C4-2B (cell line): ENCODE measurements around the gene LRRC4C.

ENCODE experiments used
- H3K27ac ChIP-seq: fragments of 450-650 bp; 2 replicates; pipeline ENCODE4 v1.5.1; 2017
- CTCF ChIP-seq: fragments of 450-650 bp; conservative IDR thresholded peaks from 2 replicates; pipeline ENCODE4 v1.5.1; 2017; ENCODE audit warnings: mild to moderate bottlenecking
- ZFX ChIP-seq: fragments of 450-650 bp; IDR thresholded peaks from 2 replicates; pipeline ENCODE4 v1.6.1; 2017

LRRC4C gene

GRCh38 chr11:40370821-40371616 lies 1088.4 kb downstream of the LRRC4C start:
- TF ChIP-seq ZFX (no peak), CTCF (no peak)
- H3K27ac ChIP-seq: no peak overlapping the region

GRCh38 chr11:40360206-40360798 lies 1099.2 kb downstream of the LRRC4C start:
- TF ChIP-seq CTCF (no peak), ZFX (no peak)

GRCh38 chr11:40354121-40354520 lies 1105.3 kb downstream of the LRRC4C start:
- TF ChIP-seq CTCF: no peak
- no peak for TF ChIP-seq ZFX
- H3K27ac ChIP-seq: no peak overlapping the region

More at GRCh38 chr11:40360206-40360798, 1099.2 kb downstream of the LRRC4C start:
- no peak overlapping the region for H3K27ac ChIP-seq

GRCh38 chr11:40340911-40341310 lies 1118.5 kb downstream of the LRRC4C start:
- H3K27ac ChIP-seq: no peak overlapping the region
- TF ChIP-seq ZFX: no peak
- TF ChIP-seq CTCF: no peak

GRCh38 chr11:40338739-40339138 lies 1120.7 kb downstream of the LRRC4C start:
- TF ChIP-seq CTCF (no peak), ZFX (no peak)
- H3K27ac ChIP-seq: no peak overlapping the region

- no peak overlapping the region for H3K27ac ChIP-seq
- no peak for TF ChIP-seq ZFX
- TF ChIP-seq CTCF: no peak
Measured at GRCh38 chr11:40338062-40338461, 1121.4 kb downstream of the LRRC4C start.

- TF ChIP-seq CTCF (no peak), ZFX (no peak)
- no peak overlapping the region for H3K27ac ChIP-seq
Measured at GRCh38 chr11:40337118-40337517, 1122.3 kb downstream of the LRRC4C start.
